Measurements from ENCODE around the gene NEU2. TPM values are rescaled to one million over a fixed set of nuclear protein-coding genes. Genes with fewer than 3 reads are reported as not detected.

Gene NEU2
- total RNA-seq, 1 experiment from 2014 or later: not detected

GRCh38 chr2:233081232-233081730, 48.8 kb downstream of the NEU2 start:
- Histone ChIP-seq H3K27me3 (ENCODE audit: insufficient read depth, low read length) (no peaks in the 10 kb centered on the region), H3K4me1 (ENCODE audit: control insufficient read depth in 1 of 2, insufficient read depth in 2 of 2, low read length in 2 of 2) (no peaks in the 10 kb centered on the region), H3K79me2 (ENCODE audit: insufficient read depth, low read length) (no peaks in the 10 kb centered on the region), H3K4me2 (ENCODE audit: low read length) (no peak overlapping the region), H3K9me3 (ENCODE audit: control insufficient read depth in 1 of 2, insufficient read depth in 1 of 2, low read depth in 1 of 2, low read length in 2 of 2) (no peaks in the 10 kb centered on the region), H3K27ac (ENCODE audit: low read depth, low read length) (no peak overlapping the region), H2AFZ (ENCODE audit: low read depth, low read length, poor library complexity, severe bottlenecking) (no peak overlapping the region), H3K4me3 (replicated peaks in 1 of 2; ENCODE audit: low read depth in 1 of 2, low read length in 2 of 2) (no peak overlapping the region), H3K9ac (ENCODE audit: low read length) (no peak overlapping the region), H4K20me1 (ENCODE audit: insufficient read depth) (no peaks in the 10 kb centered on the region), H3K9me2 (ENCODE audit: insufficient read depth) (no peaks in the 10 kb centered on the region), H3K36me3 (ENCODE audit: control insufficient read depth in 1 of 2, insufficient read depth in 2 of 2, low read length in 2 of 2) (no peaks in the 10 kb centered on the region)
- no TSS peak for BruUV-seq (replicated peaks)
- RAD21 ChIA-PET (ENCODE audit: low non-redundant PET in 1 of 2, low total read pairs in 2 of 2, uncharacterized antibody in 2 of 2, unreplicated experiment in 2 of 2): no interaction called here
- TF ChIP-seq RAD21 (IDR thresholded peaks at IDR 0.05; ENCODE audit: low read depth) (no peak), ZBTB33 (IDR thresholded peaks at IDR 0.05; ENCODE audit: extremely low read depth, insufficient replicate concordance, low read length) (no peak), CTCF (IDR thresholded peaks at IDR 0.05 in 2 of 3, conservative IDR thresholded peaks at IDR 0.05 in 1 of 3; ENCODE audit: borderline replicate concordance in 1 of 3, insufficient read depth in 1 of 3, low read depth in 2 of 3, low read length in 2 of 3) (no peak), REST (IDR thresholded peaks at IDR 0.05; ENCODE audit: low read depth) (no peak), CBX3 (IDR thresholded peaks at IDR 0.05; ENCODE audit: low read depth) (no peak), EZH2 (IDR thresholded peaks at IDR 0.05) (no peak), ELF1 (IDR thresholded peaks at IDR 0.05; ENCODE audit: borderline replicate concordance, low read depth) (no peak), YY1 (IDR thresholded peaks at IDR 0.05; ENCODE audit: extremely low read depth, insufficient replicate concordance, low read depth, low read length) (no peak), EZH2phosphoT487 (IDR thresholded peaks at IDR 0.05; ENCODE audit: borderline replicate concordance) (no peak)
- CTCF ChIA-PET: no interaction called here
- intact Hi-C loops (cut with micrococcal nuclease): no loop called here
- DNase-seq (ENCODE audit: low read depth, low spot score) (no peak), ATAC-seq (no peak)
- POLR2A ChIA-PET: no interaction called here

Data from HCT116 (cell line).